Vagina (tissue), 2 donors: Measurements from ENCODE around the gene CAB39.

Experiments
- CTCF ChIP-seq, 3 experiments: fragments of 450-650 bp in 2 of 3; fragments of 200-600 bp in 1 of 3; sonication (generic) in 1 of 3; IDR thresholded peaks; one replicate each; pipeline ENCODE4 v1.5.1; 2017 to 2019; ENCODE audit warnings: antibody characterized with exemption in 3 of 3, mild to moderate bottlenecking in 2 of 3, moderate library complexity in 2 of 3
- POLR2A ChIP-seq, 2 donors: fragments of 450-650 bp; IDR thresholded peaks; one replicate each; pipeline ENCODE4 v1.6.1; 2017; ENCODE audit warnings: antibody characterized with exemption in 2 of 2, mild to moderate bottlenecking in 2 of 2, moderate library complexity in 2 of 2

- no peak for TF ChIP-seq CTCF (IDR thresholded peaks at IDR 0.05)
- TF ChIP-seq POLR2A (IDR thresholded peaks at IDR 0.05) = no peak
Measured at GRCh38 chr2:230815088-230815487, 102.4 kb downstream of the CAB39 start.
